NB4 (cell line): ENCODE data around the gene MAST4.

Experiments used
- POLR2A ChIP-seq: IDR thresholded peaks from 2 replicates; pipeline ENCODE4 v1.6.1; 2011; ENCODE audit warnings: mild to moderate bottlenecking; ENCODE audit not compliant: insufficient read length; ENCODE audit errors: extremely low read depth
- TF ChIP-seq, protein P1 (sequence below): IDR thresholded peaks from 2 replicates; pipeline ENCODE4 v1.6.1; 2011; ENCODE audit warnings: low read depth, low read length
- TF ChIP-seq, protein P2 (sequence below): IDR thresholded peaks from one replicate; pipeline ENCODE4 v1.5.1; 2012; ENCODE audit warnings: low read depth, low read length

DNA sequence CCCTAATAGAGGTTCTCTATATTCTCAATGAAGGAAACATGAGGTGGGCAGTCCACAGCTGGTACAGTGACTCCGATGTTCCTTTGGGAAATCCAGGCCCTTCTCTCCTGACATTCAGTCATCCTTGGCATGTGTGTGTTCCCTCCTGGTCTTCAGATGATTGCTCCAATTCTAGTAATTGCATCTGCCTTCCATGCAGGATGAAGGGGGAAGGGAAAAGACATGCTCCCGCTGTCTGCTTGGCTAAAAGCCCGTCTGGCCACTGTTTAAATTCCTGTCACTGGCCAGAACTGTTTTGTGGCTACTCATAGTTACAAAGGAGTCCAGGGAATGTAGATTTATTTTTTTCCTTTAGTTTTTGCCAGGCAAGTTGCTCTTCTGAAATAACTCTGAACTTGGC lies 65.0 kb downstream of the MAST4 start:
- TF ChIP-seq, protein P1, sequence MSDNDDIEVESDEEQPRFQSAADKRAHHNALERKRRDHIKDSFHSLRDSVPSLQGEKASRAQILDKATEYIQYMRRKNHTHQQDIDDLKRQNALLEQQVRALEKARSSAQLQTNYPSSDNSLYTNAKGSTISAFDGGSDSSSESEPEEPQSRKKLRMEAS, result no peak
- TF ChIP-seq, protein P2, sequence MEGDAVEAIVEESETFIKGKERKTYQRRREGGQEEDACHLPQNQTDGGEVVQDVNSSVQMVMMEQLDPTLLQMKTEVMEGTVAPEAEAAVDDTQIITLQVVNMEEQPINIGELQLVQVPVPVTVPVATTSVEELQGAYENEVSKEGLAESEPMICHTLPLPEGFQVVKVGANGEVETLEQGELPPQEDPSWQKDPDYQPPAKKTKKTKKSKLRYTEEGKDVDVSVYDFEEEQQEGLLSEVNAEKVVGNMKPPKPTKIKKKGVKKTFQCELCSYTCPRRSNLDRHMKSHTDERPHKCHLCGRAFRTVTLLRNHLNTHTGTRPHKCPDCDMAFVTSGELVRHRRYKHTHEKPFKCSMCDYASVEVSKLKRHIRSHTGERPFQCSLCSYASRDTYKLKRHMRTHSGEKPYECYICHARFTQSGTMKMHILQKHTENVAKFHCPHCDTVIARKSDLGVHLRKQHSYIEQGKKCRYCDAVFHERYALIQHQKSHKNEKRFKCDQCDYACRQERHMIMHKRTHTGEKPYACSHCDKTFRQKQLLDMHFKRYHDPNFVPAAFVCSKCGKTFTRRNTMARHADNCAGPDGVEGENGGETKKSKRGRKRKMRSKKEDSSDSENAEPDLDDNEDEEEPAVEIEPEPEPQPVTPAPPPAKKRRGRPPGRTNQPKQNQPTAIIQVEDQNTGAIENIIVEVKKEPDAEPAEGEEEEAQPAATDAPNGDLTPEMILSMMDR, result no peak
- no peak for TF ChIP-seq POLR2A
